ENCODE data around the gene CACNA1B.

- TF ChIP-seq EZH2 (IDR thresholded peaks at IDR 0.05; ENCODE audit: low read length, missing control alignments): no peak
- TF ChIP-seq CTCF (conservative IDR thresholded peaks at IDR 0.05 in 1 of 2, IDR thresholded peaks at IDR 0.05 in 1 of 2; ENCODE audit: low read depth in 1 of 2, low read length in 2 of 2): no peak
These were observed 169.2 kb downstream of the CACNA1B start for GRCh38 chr9:138046641-138047301.

All from fibroblast of lung (primary cell).